ENCODE results near the gene RBM4B. TPM values are rescaled to one million over a fixed set of nuclear protein-coding genes. Genes with fewer than 3 reads are reported as not detected.

Gene RBM4B
- total and polyA plus RNA-seq, 2 of the 4 experiments (the other 2 are of a cell fraction), result 23.1 to 26.7 TPM

DNA sequence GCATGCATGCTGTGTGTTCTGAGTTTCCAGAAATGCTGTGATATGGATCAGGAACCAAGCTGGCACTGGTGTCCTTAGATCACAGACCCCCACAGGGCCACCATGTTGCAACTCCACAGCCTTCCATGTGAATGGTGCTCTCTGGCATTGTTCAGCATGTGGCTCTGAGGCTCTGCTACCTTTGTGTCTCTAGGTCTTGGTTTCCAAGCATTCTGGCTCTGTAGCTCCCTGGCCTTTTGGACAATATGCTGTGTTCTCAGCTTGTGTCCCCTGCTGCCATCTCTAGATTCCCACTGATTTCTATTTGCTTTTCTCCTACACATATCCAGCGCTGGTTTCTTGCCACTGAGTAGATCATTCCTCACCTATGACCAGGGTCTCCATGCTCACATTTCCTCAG, 47.4 kb upstream of the RBM4B start:
- Histone ChIP-seq H3K56ac (ENCODE audit: extremely low read depth, insufficient read depth, low read length) (no peak overlapping the region), H4K91ac (ENCODE audit: insufficient read depth, low read depth, low read length) (no peak overlapping the region), H4K5ac (ENCODE audit: low read depth, low read length) (no peak overlapping the region), H2AK5ac (ENCODE audit: low read depth, low read length) (no peak overlapping the region), H3K4me2 (ENCODE audit: low read depth, low read length) (no peak overlapping the region), H3K9me1 (ENCODE audit: insufficient read depth, low read length) (no peaks in the 10 kb centered on the region; the same call in 1 of the 2 replicates), H3K18ac (ENCODE audit: low read depth, low read length) (no peak overlapping the region), H3K4me1 (ENCODE audit: control insufficient read depth, insufficient read depth, low read length) (peaks cover 3% of the 10 kb centered on the region; the same call in 1 of the 2 replicates), H3K4ac (ENCODE audit: low read depth, low read length) (no peak overlapping the region), H3K9me3 (ENCODE audit: control insufficient read depth, insufficient read depth, low read length) (no peaks in the 10 kb centered on the region), H2AK9ac (replicated peaks; ENCODE audit: low read depth, low read length, poor library complexity) (no peak overlapping the region), H2BK120ac (ENCODE audit: low read depth, low read length) (no peak overlapping the region), H3K4me3 (ENCODE audit: insufficient read depth, low read depth, low read length) (no peak overlapping the region), H3K27me3 (ENCODE audit: control insufficient read depth, insufficient read depth, low read length) (peaks cover 55% of the 10 kb centered on the region), H3K27ac (ENCODE audit: insufficient read depth, low read length) (no peak overlapping the region), H3K36me3 (ENCODE audit: control insufficient read depth, insufficient read depth, low read length) (no peaks in the 10 kb centered on the region), H3K14ac (replicated peaks; ENCODE audit: low read depth, low read length) (no peak overlapping the region), H2BK15ac (ENCODE audit: low read depth, low read length) (no peak overlapping the region), H4K8ac (ENCODE audit: low read depth in 2 of 2, low read length in 2 of 2) (no peak overlapping the region), H3K9ac (ENCODE audit: low read depth, low read length) (no peak overlapping the region), H2BK20ac (ENCODE audit: low read depth, low read length) (no peak overlapping the region), H3K23ac (ENCODE audit: low read depth, low read length) (no peak overlapping the region; the same call in 1 of the 2 replicates), H2BK5ac (ENCODE audit: low read depth, low read length, poor library complexity, severe bottlenecking) (no peak overlapping the region), H2AFZ (replicated peaks; ENCODE audit: low read length, poor library complexity) (no peak overlapping the region), H3K79me1 (ENCODE audit: low read depth in 1 of 2, low read length in 2 of 2) (no peaks in the 10 kb centered on the region), H4K20me1 (ENCODE audit: insufficient read depth, low read length) (0 out of 2 replicates have a peak, but pooled peaks cover 5% of the 10 kb centered on the region)
- TF ChIP-seq BHLHE40 (IDR thresholded peaks at IDR 0.05; ENCODE audit: low read depth, low read length) (no peak), FOS (IDR thresholded peaks at IDR 0.05; ENCODE audit: low read depth, low read length) (no peak), RFX5 (IDR thresholded peaks at IDR 0.05; ENCODE audit: low read depth, low read length) (no peak), RCOR1 (IDR thresholded peaks at IDR 0.05; ENCODE audit: insufficient replicate concordance, low read length) (no peak), MAFK (IDR thresholded peaks at IDR 0.05; ENCODE audit: low read depth, low read length) (no peak), MAZ (IDR thresholded peaks at IDR 0.05; ENCODE audit: borderline replicate concordance, low read depth, low read length) (no peak), SMC3 (IDR thresholded peaks at IDR 0.05; ENCODE audit: low read depth, low read length) (no peak), NFE2L2 (IDR thresholded peaks at IDR 0.05; ENCODE audit: low read depth, low read length) (no peak), CHD1 (IDR thresholded peaks at IDR 0.05; ENCODE audit: low read depth, low read length) (no peak), POLR2A (IDR thresholded peaks at IDR 0.05; ENCODE audit: low read depth, low read length) (no peak), CEBPB (IDR thresholded peaks at IDR 0.05; ENCODE audit: low read depth, low read length) (no peak), RAD21 (IDR thresholded peaks at IDR 0.05; ENCODE audit: low read length) (no peak), MXI1 (IDR thresholded peaks at IDR 0.05; ENCODE audit: borderline replicate concordance, low read depth, low read length) (no peak)
- TF ChIP-seq, protein P1, sequence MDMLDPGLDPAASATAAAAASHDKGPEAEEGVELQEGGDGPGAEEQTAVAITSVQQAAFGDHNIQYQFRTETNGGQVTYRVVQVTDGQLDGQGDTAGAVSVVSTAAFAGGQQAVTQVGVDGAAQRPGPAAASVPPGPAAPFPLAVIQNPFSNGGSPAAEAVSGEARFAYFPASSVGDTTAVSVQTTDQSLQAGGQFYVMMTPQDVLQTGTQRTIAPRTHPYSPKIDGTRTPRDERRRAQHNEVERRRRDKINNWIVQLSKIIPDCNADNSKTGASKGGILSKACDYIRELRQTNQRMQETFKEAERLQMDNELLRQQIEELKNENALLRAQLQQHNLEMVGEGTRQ (IDR thresholded peaks at IDR 0.05; ENCODE audit: low read depth, low read length), result no peak
- TF ChIP-seq, protein P2, sequence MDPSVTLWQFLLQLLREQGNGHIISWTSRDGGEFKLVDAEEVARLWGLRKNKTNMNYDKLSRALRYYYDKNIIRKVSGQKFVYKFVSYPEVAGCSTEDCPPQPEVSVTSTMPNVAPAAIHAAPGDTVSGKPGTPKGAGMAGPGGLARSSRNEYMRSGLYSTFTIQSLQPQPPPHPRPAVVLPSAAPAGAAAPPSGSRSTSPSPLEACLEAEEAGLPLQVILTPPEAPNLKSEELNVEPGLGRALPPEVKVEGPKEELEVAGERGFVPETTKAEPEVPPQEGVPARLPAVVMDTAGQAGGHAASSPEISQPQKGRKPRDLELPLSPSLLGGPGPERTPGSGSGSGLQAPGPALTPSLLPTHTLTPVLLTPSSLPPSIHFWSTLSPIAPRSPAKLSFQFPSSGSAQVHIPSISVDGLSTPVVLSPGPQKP (IDR thresholded peaks at IDR 0.05; ENCODE audit: borderline replicate concordance, low read depth, low read length), result no peak
- TF ChIP-seq, protein P3, sequence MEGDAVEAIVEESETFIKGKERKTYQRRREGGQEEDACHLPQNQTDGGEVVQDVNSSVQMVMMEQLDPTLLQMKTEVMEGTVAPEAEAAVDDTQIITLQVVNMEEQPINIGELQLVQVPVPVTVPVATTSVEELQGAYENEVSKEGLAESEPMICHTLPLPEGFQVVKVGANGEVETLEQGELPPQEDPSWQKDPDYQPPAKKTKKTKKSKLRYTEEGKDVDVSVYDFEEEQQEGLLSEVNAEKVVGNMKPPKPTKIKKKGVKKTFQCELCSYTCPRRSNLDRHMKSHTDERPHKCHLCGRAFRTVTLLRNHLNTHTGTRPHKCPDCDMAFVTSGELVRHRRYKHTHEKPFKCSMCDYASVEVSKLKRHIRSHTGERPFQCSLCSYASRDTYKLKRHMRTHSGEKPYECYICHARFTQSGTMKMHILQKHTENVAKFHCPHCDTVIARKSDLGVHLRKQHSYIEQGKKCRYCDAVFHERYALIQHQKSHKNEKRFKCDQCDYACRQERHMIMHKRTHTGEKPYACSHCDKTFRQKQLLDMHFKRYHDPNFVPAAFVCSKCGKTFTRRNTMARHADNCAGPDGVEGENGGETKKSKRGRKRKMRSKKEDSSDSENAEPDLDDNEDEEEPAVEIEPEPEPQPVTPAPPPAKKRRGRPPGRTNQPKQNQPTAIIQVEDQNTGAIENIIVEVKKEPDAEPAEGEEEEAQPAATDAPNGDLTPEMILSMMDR (conservative IDR thresholded peaks at IDR 0.05; ENCODE audit: low read depth, low read length), result no peak
- ATAC-seq (ENCODE audit: low read depth) (no peak), DNase-seq (no peak)
- in situ Hi-C loops (cut with MboI; ENCODE audit: low sequenced_read_pairs) (no loop called here), intact Hi-C loops (cut with micrococcal nuclease) (loop anchor here (5.0 kb wide), 1 partner anchor 92 kb away; no protein-coding TSS in a partner anchor), dilution Hi-C loops (cut with HindIII; ENCODE audit: low sequenced_read_pairs, unreplicated experiment) (no loop called here)
- no CpG with 5 or more reads among the region's 1 CpG for WGBS, 2 experiments (ENCODE audit: extremely low coverage in 2 of 2, insufficient read length in 1 of 2)
- POLR2A ChIA-PET (ENCODE audit: unreplicated experiment), result no interaction called here
- BruUV-seq (replicated peaks), result no TSS peak
- CTCF ChIA-PET, result no interaction called here
